Kidney epithelial cell (primary cell): ENCODE results near the gene PSMB11. TPM values are rescaled to one million over a fixed set of nuclear protein-coding genes. Genes with fewer than 3 reads are reported as not detected.

Experiments
- DNase-seq: peaks from one replicate; pipeline ENCODE4 v3.0.0-alpha.2; 2010; ENCODE audit warnings: low read depth
- H3K27me3 ChIP-seq: 2 replicates; pipeline ENCODE4 v1.6.0; 2011; ENCODE audit warnings: low read length; ENCODE audit not compliant: control insufficient read depth, insufficient read depth
- H3K36me3 ChIP-seq: 2 replicates; pipeline ENCODE4 v1.5.1; 2011; ENCODE audit warnings: low read length; ENCODE audit not compliant: control insufficient read depth, insufficient read depth
- H3K4me3 ChIP-seq: 2 replicates; pipeline ENCODE4 v1.5.1; 2011; ENCODE audit warnings: low read depth, mild to moderate bottlenecking, control low read depth, low read length
- CTCF ChIP-seq: IDR thresholded peaks from 2 replicates; pipeline ENCODE4 v1.5.1; 2011; ENCODE audit warnings: mild to moderate bottlenecking, moderate library complexity, low read length, control low read depth, inconsistent platforms; ENCODE audit not compliant: insufficient read depth, poor library complexity, severe bottlenecking
- total RNA-seq: library from RNA; depleted of rRNA; stranded (reverse); fragments of >200 nt; gene quantifications from 2 replicates; pipeline ENCODE4 v1.2.3, GENCODE V29; 2015

The PSMB11 gene
- total RNA-seq, 1 donor from 2014 or later = not detected

DNA sequence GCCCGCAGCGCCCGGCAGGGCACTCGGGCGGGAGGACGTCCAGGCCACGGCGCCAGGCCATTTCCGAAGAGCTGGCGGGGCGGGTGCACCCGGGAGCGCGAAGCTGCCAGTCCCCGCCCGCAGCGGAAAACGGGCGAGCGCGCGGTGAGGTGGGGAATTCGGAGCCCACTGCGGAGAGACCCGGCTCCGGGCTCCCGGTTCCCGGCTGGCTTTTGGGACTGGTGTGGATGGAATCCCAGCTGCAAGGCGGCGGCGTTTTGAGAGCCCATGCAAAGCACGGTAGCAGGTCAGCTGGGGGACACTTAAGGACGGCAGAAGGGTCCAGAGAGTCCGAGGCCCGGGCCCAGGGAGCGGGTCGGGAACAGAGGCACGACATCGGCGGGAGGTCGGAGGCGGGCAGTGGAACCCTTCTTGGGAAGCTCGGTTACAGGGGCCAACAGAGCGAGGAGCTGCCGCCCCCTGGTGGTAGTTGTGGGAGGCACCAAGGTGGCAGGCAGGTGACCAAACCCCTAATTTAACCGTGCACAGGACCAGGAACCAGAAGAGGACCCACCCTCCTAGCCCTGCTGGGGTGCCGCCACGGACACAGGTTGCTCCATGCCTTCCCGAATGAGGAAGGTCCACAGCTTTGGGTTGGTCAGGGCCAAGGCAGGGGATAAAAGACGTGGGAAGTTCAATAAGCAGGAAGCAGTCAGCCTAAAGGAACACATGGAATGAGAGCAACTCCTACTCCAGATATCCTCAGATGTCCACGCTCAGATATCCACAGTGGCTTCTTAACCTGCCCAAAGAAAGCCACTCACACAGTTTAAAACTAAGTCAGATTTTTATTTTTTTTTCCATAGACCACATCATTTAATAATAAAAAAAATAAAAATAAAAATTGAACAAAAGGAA, 16.0 kb downstream of the PSMB11 start:
- TF ChIP-seq CTCF = peak; percentile 93

DNA sequence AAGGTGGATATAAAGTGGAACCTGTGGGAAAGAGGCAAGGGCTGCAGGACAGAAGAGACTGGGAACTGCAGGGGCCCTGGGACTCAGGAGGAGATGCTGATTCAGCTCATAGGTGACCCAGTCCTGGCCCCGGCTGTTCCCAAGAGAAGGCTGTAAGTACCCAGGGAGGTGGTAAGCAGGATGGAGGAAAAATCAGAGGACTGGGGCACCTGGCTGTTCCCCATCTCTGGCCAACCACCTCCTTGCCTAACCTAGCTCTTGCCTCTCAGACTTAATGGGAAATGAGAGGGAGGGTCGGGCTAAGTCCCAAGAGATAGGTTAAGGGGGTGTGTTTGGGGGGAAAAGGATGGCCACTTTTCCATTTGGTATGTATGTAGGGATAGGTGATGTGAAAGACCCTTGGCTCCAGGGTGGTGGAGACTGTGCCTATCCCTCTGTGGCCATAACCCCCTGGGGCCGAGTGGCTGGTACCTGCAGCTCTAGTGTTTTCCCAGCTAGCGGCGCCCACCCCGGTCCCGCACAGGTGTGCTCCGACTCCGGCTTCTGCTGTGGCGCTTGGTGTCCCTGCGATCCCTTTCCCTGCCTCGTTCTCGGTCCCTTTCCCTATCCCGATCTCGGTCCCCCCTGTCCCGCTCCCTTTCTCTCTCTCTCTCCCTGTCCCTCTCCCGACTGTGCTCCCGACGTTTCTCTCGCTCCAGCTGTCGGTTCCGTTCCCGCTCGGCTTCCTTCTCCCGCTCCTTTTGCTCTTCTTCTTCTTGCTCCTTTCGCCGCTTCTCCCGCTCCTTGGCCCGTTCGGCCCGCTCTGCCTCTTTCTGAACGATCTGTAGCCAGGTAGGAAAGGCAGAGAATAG, 16.9 kb downstream of the PSMB11 start:
- no peaks in the 10 kb centered on the region for H3K27me3 ChIP-seq
- H3K4me3 ChIP-seq = no peak overlapping the region
- H3K36me3 ChIP-seq = peaks cover 5% of the 10 kb centered on the region
- no peak for TF ChIP-seq CTCF
- DNase-seq = no peak

More for the DNA sequence above, 16.0 kb downstream of the PSMB11 start:
- Histone ChIP-seq H3K36me3 (peaks cover 3% of the 10 kb centered on the region), H3K27me3 (no peaks in the 10 kb centered on the region), H3K4me3 (peak overlapping the region; percentile 49)
- DNase-seq = peak; percentile 38

- Histone ChIP-seq H3K27me3 (no peaks in the 10 kb centered on the region), H3K36me3 (peaks cover 5% of the 10 kb centered on the region), H3K4me3 (no peak overlapping the region)
- DNase-seq = no peak
- TF ChIP-seq CTCF = no peak
Measured at GRCh38 chr14:23060536-23061260, 18.7 kb downstream of the PSMB11 start.

DNA sequence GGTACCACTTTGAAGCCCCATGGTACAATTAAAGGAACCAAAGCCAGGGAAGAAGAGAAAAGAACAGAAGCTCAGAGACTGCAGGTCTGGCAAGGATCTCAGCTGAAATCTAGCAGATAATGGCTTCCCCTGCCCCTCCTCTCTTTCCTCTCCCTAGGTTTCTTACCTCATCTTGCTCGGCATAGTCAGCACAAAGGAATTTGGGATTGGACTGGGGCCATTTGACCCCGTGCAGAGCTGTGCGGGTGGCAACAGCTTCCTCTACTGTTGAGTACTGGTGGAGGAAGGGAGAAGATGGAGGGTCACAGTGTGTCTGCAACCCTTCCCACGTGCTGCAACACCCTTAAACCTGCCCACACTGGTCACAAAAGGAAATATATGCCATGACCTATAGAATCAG, 20.0 kb downstream of the PSMB11 start:
- peaks cover 9% of the 10 kb centered on the region for H3K36me3 ChIP-seq
- no peak overlapping the region for H3K4me3 ChIP-seq

More for the DNA sequence above, 20.0 kb downstream of the PSMB11 start:
- DNase-seq = peak; percentile 85
- TF ChIP-seq CTCF = no peak
- H3K27me3 ChIP-seq = no peaks in the 10 kb centered on the region
